HG02759 (cell line): ENCODE data around the gene MYMK.

ENCODE experiments used
- ATAC-seq: cut with Tn5 transposase; IDR thresholded peaks from one replicate; pipeline ENCODE4 v1.9.1; 2021; ENCODE audit warnings: mild to moderate bottlenecking, moderate library complexity; ENCODE audit not compliant: unreplicated experiment

Gene MYMK

GRCh38 chr9:133558191-133559126, 33.7 kb upstream of the MYMK start:
- ATAC-seq, result peak; percentile 61

- no peak for ATAC-seq
Measured at GRCh38 chr9:133557581-133557980, 32.8 kb upstream of the MYMK start.

GRCh38 chr9:133556354-133556753, 31.6 kb upstream of the MYMK start:
- no peak for ATAC-seq

GRCh38 chr9:133554729-133555128, 30.0 kb upstream of the MYMK start:
- ATAC-seq, result no peak

GRCh38 chr9:133553973-133554713, 29.4 kb upstream of the MYMK start:
- ATAC-seq, result no peak

GRCh38 chr9:133553123-133553522, 28.4 kb upstream of the MYMK start:
- ATAC-seq, result no peak

- ATAC-seq, result no peak
Measured at GRCh38 chr9:133552236-133552635, 27.5 kb upstream of the MYMK start.

GRCh38 chr9:133551446-133551845, 26.7 kb upstream of the MYMK start:
- no peak for ATAC-seq

- ATAC-seq, result no peak
Measured at GRCh38 chr9:133547116-133547515, 22.4 kb upstream of the MYMK start.

GRCh38 chr9:133546287-133546680, 21.5 kb upstream of the MYMK start:
- no peak for ATAC-seq

GRCh38 chr9:133545494-133546286, 20.9 kb upstream of the MYMK start:
- no peak for ATAC-seq

GRCh38 chr9:133543772-133544467, 19.2 kb upstream of the MYMK start:
- ATAC-seq, result no peak

- ATAC-seq, result no peak
Measured at GRCh38 chr9:133542002-133542401, 17.2 kb upstream of the MYMK start.

- ATAC-seq, result no peak
Measured at GRCh38 chr9:133540698-133541025, 15.9 kb upstream of the MYMK start.

GRCh38 chr9:133539991-133540697, 15.4 kb upstream of the MYMK start:
- no peak for ATAC-seq

- no peak for ATAC-seq
Measured at GRCh38 chr9:133538851-133539833, 14.4 kb upstream of the MYMK start.

- no peak for ATAC-seq
Measured at GRCh38 chr9:133538176-133538575, 13.4 kb upstream of the MYMK start.

- ATAC-seq, result no peak
Measured at GRCh38 chr9:133537257-133537656, 12.5 kb upstream of the MYMK start.

GRCh38 chr9:133536536-133536935, 11.8 kb upstream of the MYMK start:
- ATAC-seq, result no peak
